HEK293T (cell line): ENCODE results near the gene DNAAF5.

Experiments used
- CTCF ChIA-PET: fragments of 350-600 bp; formaldehyde crosslinking; extraction: SDS; loops from one replicate; lab custom pipeline; 2021; ENCODE audit warnings: antibody characterized with exemption, inconsistent platforms; lab: Yijun Ruan, JAX
- POLR2A ChIA-PET: fragments of 350-600 bp; formaldehyde crosslinking; extraction: SDS; loops from one replicate; lab custom pipeline; 2020; ENCODE audit warnings: antibody characterized with exemption, inconsistent platforms; lab: Yijun Ruan, JAX
- DNase-seq: peaks from one replicate; pipeline ENCODE4 v3.0.0; 2012; ENCODE audit warnings: mixed read lengths; ENCODE audit errors: extremely low spot score
- ARNT ChIP-seq: fragments of 450-650 bp; IDR thresholded peaks from 2 replicates; pipeline ENCODE4 v1.6.1; 2017; ENCODE audit warnings: mild to moderate bottlenecking
- BHLHE40 ChIP-seq: fragments of 450-650 bp; IDR thresholded peaks from 2 replicates; pipeline ENCODE4 v1.6.1; 2016; ENCODE audit warnings: mild to moderate bottlenecking, moderate library complexity, borderline replicate concordance
- CTBP1 ChIP-seq: fragments of 450-650 bp; IDR thresholded peaks from 2 replicates; pipeline ENCODE4 v1.6.1; 2016; ENCODE audit warnings: borderline replicate concordance
- ELF4 ChIP-seq: fragments of 450-650 bp; IDR thresholded peaks from 2 replicates; pipeline ENCODE4 v1.6.1; 2017; ENCODE audit warnings: antibody characterized with exemption
- FOXA1 ChIP-seq: fragments of 450-650 bp; IDR thresholded peaks from 2 replicates; pipeline ENCODE4 v1.6.1; 2016; ENCODE audit warnings: mild to moderate bottlenecking
- FOXK2 ChIP-seq: fragments of 450-650 bp; IDR thresholded peaks from 2 replicates; pipeline ENCODE4 v1.6.1; 2016; ENCODE audit warnings: mild to moderate bottlenecking
- FOXM1 ChIP-seq: fragments of 450-650 bp; IDR thresholded peaks from 2 replicates; pipeline ENCODE4 v1.6.1; 2017; ENCODE audit warnings: mild to moderate bottlenecking, borderline replicate concordance
- HDGF ChIP-seq: fragments of 450-650 bp; IDR thresholded peaks from 2 replicates; pipeline ENCODE4 v1.6.1; 2017; ENCODE audit warnings: antibody characterized with exemption, borderline replicate concordance
- L3MBTL2 ChIP-seq: fragments of 450-650 bp; conservative IDR thresholded peaks from 2 replicates; pipeline ENCODE4 v1.6.1; 2016; ENCODE audit warnings: mild to moderate bottlenecking
- LEF1 ChIP-seq: fragments of 450-650 bp; IDR thresholded peaks from 2 replicates; pipeline ENCODE4 v1.6.1; 2017; ENCODE audit warnings: mild to moderate bottlenecking, borderline replicate concordance
- NFRKB ChIP-seq: fragments of 450-650 bp; IDR thresholded peaks from 2 replicates; pipeline ENCODE4 v1.6.1; 2016; ENCODE audit warnings: mild to moderate bottlenecking, moderate library complexity
- SP1 ChIP-seq: fragments of 450-650 bp; IDR thresholded peaks from 2 replicates; pipeline ENCODE4 v1.6.1; 2017
- SUZ12 ChIP-seq: fragments of 450-650 bp; IDR thresholded peaks from 2 replicates; pipeline ENCODE4 v1.6.1; 2016; ENCODE audit warnings: mild to moderate bottlenecking
- TARDBP ChIP-seq: fragments of 450-650 bp; IDR thresholded peaks from 2 replicates; pipeline ENCODE4 v1.6.1; 2016
- ZNF384 ChIP-seq: fragments of 450-650 bp; IDR thresholded peaks from 2 replicates; pipeline ENCODE4 v1.6.1; 2016
- TF ChIP-seq, protein P1 (sequence below): fragments of 450-650 bp; IDR thresholded peaks from 2 replicates; pipeline ENCODE4 v1.6.1; 2016

The DNAAF5 gene

DNA sequence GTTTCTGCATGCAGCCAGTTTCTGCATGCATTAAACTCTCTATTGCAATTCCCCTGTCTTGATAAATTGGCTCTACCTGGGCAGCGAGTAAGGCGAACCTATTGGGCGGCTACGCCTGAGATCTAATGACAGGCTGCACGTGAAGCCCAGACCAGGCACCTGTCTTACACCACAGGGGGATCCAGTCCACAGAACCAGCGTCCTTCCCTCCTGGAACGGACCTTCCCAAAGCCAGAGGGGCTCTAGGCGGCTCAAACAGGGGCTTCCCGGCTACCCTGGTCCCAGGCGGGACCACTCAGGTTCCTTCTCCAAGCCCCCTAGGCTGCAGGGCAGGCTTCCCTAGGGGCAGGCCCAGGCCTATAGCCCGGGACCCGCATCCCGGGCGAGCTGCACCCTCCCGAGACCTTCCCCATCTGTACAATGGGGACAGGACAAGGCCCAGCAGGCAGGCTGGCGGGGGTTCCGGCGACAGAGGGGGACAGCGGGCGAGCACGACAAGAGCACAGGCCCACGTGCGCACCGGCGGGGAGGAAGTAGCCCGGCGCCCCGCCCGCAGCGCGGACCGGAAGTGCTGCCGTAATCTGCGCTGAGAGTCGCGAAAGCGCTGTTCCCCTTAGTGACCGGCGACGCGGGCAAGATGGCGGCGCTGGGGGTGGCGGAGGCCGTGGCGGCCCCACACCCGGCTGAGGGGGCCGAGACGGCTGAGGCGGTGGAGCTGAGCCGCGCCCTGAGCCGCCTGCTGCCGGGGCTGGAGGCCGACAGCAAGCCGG, at the start of gene DNAAF5:
TSS of gene DNAAF5 (plus strand) at position 616 of the 770 bp plus-strand sequence. CDS start at position 638, 22 bp downstream.
- ChIA-PET CTCF (no interaction called here), POLR2A (interaction anchor here (1.3 kb wide), 1 partner anchor 10 kb away, joined by 3 read pairs; no protein-coding TSS in a partner anchor)
- peak; percentile 94 for DNase-seq
- TF ChIP-seq BHLHE40 (no peak), ELF4 (peak; percentile 79), L3MBTL2 (peak; percentile 99)

DNA sequence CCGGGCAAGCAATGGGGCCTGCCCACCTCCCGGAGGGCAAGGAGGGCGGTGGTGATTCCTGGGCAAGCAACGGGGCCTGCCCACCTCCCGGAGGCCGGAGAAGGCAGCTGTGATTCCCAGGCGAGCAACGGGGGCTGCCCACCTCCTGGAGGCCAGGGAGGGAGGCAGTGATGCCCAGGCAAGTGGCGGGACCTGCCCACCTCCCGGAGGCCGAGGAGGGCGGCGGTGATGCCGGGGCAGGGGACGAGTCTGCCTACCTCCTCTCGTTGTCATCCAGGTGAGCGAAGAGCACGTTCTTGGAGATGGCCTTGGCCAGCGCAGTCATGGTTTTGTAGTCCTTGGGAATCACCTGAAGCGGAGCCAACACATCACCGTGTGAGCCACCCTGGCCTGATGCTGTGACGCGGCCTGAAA, 49.5 kb upstream of the DNAAF5 start:
- ChIA-PET POLR2A (no interaction called here), CTCF (interaction anchor here (0.6 kb wide), 1 partner anchor 177 kb away, joined by 3 read pairs; no protein-coding TSS in a partner anchor)
- no peak for TF ChIP-seq FOXK2
- no peak for TF ChIP-seq L3MBTL2
- TF ChIP-seq BHLHE40 = no peak
- no peak for TF ChIP-seq ELF4
- no peak for TF ChIP-seq TARDBP
- no peak for TF ChIP-seq LEF1
- TF ChIP-seq FOXM1 = no peak
- TF ChIP-seq, protein P1, sequence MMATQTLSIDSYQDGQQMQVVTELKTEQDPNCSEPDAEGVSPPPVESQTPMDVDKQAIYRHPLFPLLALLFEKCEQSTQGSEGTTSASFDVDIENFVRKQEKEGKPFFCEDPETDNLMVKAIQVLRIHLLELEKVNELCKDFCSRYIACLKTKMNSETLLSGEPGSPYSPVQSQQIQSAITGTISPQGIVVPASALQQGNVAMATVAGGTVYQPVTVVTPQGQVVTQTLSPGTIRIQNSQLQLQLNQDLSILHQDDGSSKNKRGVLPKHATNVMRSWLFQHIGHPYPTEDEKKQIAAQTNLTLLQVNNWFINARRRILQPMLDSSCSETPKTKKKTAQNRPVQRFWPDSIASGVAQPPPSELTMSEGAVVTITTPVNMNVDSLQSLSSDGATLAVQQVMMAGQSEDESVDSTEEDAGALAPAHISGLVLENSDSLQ = no peak
- no peak for TF ChIP-seq ZNF384
- TF ChIP-seq HDGF = no peak
- no peak for TF ChIP-seq CTBP1
- no peak for TF ChIP-seq NFRKB
- TF ChIP-seq SUZ12 = no peak
- TF ChIP-seq SP1 = no peak
- no peak for TF ChIP-seq ARNT
- TF ChIP-seq FOXA1 = no peak
- DNase-seq = no peak

DNA sequence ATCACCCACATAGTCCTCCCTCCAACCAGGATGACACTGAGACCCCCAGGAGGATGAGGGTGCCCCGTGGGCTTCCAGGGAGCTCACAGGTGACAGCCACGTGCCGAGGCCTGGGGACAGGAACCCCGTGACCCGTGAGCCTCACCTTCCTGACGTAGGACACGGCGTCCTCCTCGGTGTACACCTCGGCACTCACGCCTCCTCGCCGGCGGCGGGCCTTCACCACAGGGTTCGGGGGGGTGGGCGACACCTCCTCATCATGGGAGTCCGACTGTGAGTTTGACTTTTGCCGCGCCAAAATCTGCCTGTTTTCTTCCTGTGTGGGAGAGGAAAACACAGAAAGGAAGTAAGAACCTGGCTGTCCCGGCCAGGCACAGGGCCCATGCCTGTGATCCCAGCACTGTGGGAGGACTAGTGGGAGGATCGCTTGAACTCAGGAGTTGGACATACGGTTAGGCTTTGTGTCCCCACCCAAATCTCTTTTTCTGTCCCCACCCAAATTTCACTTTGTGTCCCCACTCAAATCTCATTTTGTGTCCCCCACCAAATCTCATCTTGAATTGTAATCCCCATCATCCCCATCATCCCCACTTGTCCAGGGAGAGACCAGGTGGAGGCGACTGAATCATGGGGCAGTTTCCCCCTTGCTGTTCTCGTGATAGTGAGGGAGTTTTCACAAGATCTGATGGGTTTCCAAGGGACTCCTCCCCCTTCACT, 45.9 kb upstream of the DNAAF5 start:
- no peak for DNase-seq
- TF ChIP-seq BHLHE40 = no peak
- no peak for TF ChIP-seq FOXA1
- TF ChIP-seq HDGF = no peak
- TF ChIP-seq CTBP1 = no peak
- no peak for TF ChIP-seq SP1
- no peak for TF ChIP-seq SUZ12
- TF ChIP-seq ZNF384 = no peak
- no peak for TF ChIP-seq LEF1
- no peak for TF ChIP-seq ARNT
- TF ChIP-seq FOXK2 = no peak
- TF ChIP-seq, protein P1 = no peak
- TF ChIP-seq TARDBP = no peak
- ChIA-PET CTCF (no interaction called here), POLR2A (no interaction called here)

DNA sequence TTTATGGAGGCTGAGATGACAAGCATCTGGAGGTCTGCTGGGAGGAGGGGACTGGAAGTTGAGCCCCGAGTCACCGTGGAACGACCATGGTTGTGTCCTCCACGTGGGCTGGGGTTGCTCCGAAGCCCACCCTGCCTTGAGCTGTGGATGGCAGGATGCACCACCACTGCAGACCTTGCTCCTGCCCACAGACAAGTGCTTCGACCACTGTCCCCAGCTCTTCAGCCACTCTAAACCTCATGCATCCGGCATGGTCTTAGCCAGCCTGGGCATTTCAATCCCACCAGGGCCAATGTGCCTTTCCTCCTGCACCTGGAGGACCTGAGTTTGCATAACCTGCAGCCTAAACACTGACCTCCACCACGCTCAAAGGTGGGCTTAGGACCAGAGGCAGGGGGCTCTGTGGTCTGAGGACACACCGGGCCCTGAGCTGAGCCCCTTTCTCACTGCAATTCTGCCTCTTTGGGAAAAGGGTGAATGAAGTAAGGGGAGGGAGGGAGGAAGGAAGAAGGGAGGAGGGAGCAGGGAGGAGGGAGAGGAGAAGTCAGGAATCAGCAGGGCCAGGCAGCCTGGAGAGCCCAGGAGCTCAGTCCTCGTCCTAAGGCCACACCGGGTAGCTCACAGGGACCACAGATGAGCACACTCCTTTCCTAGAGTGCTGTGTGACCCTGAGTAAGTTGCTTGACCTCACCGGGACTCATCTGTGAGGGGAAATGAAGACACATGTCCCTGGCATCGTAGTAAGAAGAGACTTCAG, 44.8 kb upstream of the DNAAF5 start:
- DNase-seq = no peak
- POLR2A ChIA-PET = no interaction called here
- CTCF ChIA-PET = no interaction called here
- no peak for TF ChIP-seq FOXM1
- no peak for TF ChIP-seq FOXK2
- TF ChIP-seq ELF4 = no peak
- no peak for TF ChIP-seq BHLHE40
- TF ChIP-seq CTBP1 = no peak
- no peak for TF ChIP-seq SP1
- no peak for TF ChIP-seq TARDBP
- TF ChIP-seq, protein P1 = no peak
- TF ChIP-seq L3MBTL2 = no peak
- no peak for TF ChIP-seq FOXA1

DNA sequence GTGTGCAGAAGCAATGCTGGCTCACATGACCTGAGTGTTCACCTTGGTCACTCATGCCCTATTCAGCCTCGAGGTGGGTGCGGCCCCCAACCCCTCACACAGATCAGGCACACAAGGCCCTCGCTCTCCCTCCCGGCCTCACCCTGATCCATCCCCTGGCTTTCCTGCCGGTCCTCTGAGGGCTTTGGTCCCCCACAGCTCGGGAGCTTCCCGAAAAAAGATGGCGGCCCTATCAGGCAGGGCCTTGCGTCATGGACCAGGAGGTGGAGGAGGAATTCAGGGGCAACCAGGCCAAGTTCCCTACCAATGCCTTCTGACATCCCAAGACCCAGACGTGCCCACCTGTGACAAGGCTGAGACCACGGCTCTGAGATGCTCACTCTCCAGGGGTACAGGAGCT, 43.7 kb upstream of the DNAAF5 start:
- POLR2A ChIA-PET = no interaction called here
- DNase-seq = no peak
- CTCF ChIA-PET = no interaction called here
- no peak for TF ChIP-seq ZNF384
- TF ChIP-seq ARNT = no peak
- no peak for TF ChIP-seq L3MBTL2
- no peak for TF ChIP-seq SP1
- TF ChIP-seq SUZ12 = no peak
- TF ChIP-seq NFRKB = no peak
- TF ChIP-seq HDGF = no peak
- no peak for TF ChIP-seq FOXK2
- TF ChIP-seq BHLHE40 = no peak
- no peak for TF ChIP-seq FOXA1
- no peak for TF ChIP-seq FOXM1
- no peak for TF ChIP-seq TARDBP
- TF ChIP-seq LEF1 = no peak
- TF ChIP-seq, protein P1 = no peak
- TF ChIP-seq ELF4 = no peak
